ENCODE results near the gene ARMS2. TPM values are rescaled to one million over a fixed set of nuclear protein-coding genes. Genes with fewer than 3 reads are reported as not detected.

The ARMS2 gene
- total and polyA plus RNA-seq, 2 experiments from 2014 or later, result not detected

DNA sequence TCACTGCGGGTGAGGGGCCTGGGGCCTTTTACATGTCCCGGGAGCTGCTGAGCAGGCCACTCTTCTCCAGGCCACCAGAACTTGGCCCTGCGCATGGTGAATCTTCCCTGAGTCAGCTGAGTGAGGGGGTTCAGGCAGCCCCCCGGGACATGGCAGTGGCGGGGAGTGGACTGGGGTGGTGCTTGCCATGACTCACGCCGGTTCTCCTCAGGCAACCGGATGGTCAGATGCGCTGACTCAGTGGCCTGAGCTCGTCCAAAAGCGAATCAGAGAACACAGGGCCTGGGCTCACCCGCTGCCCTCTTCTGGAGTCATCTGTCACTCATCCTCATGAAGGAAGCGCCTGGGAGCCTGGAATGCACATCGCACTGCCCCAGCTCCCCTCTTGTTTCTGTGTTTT, 40.4 kb downstream of the ARMS2 start (continued):
- TF ChIP-seq, protein P1, sequence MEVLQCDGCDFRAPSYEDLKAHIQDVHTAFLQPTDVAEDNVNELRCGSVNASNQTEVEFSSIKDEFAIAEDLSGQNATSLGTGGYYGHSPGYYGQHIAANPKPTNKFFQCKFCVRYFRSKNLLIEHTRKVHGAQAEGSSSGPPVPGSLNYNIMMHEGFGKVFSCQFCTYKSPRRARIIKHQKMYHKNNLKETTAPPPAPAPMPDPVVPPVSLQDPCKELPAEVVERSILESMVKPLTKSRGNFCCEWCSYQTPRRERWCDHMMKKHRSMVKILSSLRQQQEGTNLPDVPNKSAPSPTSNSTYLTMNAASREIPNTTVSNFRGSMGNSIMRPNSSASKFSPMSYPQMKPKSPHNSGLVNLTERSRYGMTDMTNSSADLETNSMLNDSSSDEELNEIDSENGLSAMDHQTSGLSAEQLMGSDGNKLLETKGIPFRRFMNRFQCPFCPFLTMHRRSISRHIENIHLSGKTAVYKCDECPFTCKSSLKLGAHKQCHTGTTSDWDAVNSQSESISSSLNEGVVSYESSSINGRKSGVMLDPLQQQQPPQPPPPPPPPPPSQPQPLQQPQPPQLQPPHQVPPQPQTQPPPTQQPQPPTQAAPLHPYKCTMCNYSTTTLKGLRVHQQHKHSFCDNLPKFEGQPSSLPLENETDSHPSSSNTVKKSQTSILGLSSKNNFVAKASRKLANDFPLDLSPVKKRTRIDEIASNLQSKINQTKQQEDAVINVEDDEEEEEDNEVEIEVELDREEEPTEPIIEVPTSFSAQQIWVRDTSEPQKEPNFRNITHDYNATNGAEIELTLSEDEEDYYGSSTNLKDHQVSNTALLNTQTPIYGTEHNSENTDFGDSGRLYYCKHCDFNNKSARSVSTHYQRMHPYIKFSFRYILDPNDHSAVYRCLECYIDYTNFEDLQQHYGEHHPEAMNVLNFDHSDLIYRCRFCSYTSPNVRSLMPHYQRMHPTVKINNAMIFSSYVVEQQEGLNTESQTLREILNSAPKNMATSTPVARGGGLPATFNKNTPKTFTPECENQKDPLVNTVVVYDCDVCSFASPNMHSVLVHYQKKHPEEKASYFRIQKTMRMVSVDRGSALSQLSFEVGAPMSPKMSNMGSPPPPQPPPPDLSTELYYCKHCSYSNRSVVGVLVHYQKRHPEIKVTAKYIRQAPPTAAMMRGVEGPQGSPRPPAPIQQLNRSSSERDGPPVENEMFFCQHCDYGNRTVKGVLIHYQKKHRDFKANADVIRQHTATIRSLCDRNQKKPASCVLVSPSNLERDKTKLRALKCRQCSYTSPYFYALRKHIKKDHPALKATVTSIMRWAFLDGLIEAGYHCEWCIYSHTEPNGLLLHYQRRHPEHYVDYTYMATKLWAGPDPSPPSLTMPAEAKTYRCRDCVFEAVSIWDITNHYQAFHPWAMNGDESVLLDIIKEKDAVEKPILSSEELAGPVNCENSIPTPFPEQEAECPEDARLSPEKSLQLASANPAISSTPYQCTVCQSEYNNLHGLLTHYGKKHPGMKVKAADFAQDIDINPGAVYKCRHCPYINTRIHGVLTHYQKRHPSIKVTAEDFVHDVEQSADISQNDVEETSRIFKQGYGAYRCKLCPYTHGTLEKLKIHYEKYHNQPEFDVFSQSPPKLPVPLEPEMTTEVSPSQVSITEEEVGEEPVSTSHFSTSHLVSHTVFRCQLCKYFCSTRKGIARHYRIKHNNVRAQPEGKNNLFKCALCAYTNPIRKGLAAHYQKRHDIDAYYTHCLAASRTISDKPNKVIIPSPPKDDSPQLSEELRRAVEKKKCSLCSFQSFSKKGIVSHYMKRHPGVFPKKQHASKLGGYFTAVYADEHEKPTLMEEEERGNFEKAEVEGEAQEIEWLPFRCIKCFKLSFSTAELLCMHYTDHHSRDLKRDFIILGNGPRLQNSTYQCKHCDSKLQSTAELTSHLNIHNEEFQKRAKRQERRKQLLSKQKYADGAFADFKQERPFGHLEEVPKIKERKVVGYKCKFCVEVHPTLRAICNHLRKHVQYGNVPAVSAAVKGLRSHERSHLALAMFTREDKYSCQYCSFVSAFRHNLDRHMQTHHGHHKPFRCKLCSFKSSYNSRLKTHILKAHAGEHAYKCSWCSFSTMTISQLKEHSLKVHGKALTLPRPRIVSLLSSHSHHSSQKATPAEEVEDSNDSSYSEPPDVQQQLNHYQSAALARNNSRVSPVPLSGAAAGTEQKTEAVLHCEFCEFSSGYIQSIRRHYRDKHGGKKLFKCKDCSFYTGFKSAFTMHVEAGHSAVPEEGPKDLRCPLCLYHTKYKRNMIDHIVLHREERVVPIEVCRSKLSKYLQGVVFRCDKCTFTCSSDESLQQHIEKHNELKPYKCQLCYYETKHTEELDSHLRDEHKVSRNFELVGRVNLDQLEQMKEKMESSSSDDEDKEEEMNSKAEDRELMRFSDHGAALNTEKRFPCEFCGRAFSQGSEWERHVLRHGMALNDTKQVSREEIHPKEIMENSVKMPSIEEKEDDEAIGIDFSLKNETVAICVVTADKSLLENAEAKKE (CRISPR knock-in tag; IDR thresholded peaks at IDR 0.05), result no peak
- no peak for TF ChIP-seq ZNF331 (CRISPR knock-in tag; IDR thresholded peaks at IDR 0.05; ENCODE audit: low read depth)

DNA sequence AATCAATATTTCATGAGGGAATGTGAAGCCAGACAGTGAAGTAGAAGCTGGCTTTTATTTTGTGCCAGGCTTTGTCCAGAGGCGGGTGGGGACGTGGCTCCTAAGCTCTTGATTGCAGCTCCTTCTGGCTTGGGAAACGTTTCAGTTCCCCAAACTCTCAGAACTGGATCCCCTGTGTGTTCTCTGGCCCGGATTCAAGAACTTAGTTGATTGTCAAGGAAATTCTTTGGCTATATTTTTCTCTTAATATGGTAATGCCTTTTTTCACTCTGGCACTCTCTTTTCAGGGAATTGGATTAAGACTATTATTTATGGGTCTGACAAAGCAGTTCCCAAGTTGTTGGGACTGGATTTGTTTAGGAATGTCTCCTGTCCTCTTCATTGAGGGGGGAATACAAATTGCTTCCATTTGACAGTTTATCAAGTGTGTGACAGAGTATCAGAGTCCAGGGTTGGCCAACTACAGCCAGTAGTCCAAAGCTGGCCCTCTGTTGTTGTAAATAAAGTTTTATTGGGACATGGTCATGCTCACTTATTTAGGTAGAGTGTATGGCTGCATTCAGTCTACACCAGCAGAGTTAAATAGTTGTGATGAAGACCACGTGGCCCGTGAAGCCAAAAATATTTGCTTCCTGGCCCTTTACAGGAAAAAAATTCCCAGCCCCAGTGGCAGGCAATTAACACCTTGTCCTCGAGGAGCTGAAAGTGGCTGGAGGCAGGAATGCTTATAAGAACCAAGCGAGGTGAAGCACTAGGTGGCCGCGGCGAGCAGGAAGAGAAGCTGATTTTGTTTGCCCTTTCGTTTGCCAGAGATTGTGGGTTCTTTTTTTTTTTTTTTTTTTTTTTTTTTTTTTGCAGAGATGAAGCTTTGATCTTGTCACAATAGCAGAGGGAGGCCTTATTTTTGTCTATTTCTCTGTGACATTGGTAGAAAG, 41.2 kb downstream of the ARMS2 start:
- Histone ChIP-seq H3K36me3 (ENCODE audit: insufficient read depth) (no peaks in the 10 kb centered on the region), H3K4me2 (no peak overlapping the region), H2AFZ (no peak overlapping the region), H3K4me3 (no peak overlapping the region), H3K9me2 (ENCODE audit: insufficient read depth) (no peaks in the 10 kb centered on the region), H3K27ac (ENCODE audit: low read depth) (no peak overlapping the region), H3K79me2 (replicated peaks; ENCODE audit: insufficient read depth) (no peaks in the 10 kb centered on the region), H3F3A (replicated peaks; ENCODE audit: low read depth) (no peaks in the 10 kb centered on the region), H3K4me1 (ENCODE audit: insufficient read depth) (0 out of 2 replicates have a peak, but pooled peaks cover 4% of the 10 kb centered on the region), H4K20me1 (replicated peaks; ENCODE audit: insufficient read depth) (no peaks in the 10 kb centered on the region), H3K27me3 (ENCODE audit: insufficient read depth) (no peaks in the 10 kb centered on the region)
- Mint-ChIP-seq H3K9me3 (no peaks in the 10 kb centered on the region), H3K27me3 (ENCODE audit: insufficient read depth, low read depth, poor library complexity) (peaks cover 5% of the 10 kb centered on the region), H3K4me3 (no peak overlapping the region), H3K36me3 (ENCODE audit: low read depth) (no peaks in the 10 kb centered on the region), H3K27ac (no peak overlapping the region), H3K4me1 (peaks cover 6% of the 10 kb centered on the region)
- ATAC-seq, result peak; percentile 46
- peak; percentile 45 for DNase-seq (ENCODE audit: low spot score)
- TF ChIP-seq EZH2 (IDR thresholded peaks at IDR 0.05; ENCODE audit: low read depth, unreplicated experiment) (no peak), ZNF114 (CRISPR knock-in tag; IDR thresholded peaks at IDR 0.05) (no peak), ZNF331 (CRISPR knock-in tag; IDR thresholded peaks at IDR 0.05; ENCODE audit: low read depth) (no peak)
- TF ChIP-seq, protein P1 (CRISPR knock-in tag; IDR thresholded peaks at IDR 0.05), result no peak
- TF ChIP-seq, protein P2, sequence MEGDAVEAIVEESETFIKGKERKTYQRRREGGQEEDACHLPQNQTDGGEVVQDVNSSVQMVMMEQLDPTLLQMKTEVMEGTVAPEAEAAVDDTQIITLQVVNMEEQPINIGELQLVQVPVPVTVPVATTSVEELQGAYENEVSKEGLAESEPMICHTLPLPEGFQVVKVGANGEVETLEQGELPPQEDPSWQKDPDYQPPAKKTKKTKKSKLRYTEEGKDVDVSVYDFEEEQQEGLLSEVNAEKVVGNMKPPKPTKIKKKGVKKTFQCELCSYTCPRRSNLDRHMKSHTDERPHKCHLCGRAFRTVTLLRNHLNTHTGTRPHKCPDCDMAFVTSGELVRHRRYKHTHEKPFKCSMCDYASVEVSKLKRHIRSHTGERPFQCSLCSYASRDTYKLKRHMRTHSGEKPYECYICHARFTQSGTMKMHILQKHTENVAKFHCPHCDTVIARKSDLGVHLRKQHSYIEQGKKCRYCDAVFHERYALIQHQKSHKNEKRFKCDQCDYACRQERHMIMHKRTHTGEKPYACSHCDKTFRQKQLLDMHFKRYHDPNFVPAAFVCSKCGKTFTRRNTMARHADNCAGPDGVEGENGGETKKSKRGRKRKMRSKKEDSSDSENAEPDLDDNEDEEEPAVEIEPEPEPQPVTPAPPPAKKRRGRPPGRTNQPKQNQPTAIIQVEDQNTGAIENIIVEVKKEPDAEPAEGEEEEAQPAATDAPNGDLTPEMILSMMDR (conservative IDR thresholded peaks at IDR 0.05; ENCODE audit: low read depth in 2 of 2), result peak in 1 of 2 experiments; percentile 21; a peak in 2 of 4 replicates

All from GM23338 (cell line).